Measurements from ENCODE around the gene NKAIN2.
"Not testable (repeated sequence)": the region's sequence is repeated elsewhere in the genome, so short reads cannot be mapped to it uniquely, and the experiment has no call there.

Gene NKAIN2

DNA sequence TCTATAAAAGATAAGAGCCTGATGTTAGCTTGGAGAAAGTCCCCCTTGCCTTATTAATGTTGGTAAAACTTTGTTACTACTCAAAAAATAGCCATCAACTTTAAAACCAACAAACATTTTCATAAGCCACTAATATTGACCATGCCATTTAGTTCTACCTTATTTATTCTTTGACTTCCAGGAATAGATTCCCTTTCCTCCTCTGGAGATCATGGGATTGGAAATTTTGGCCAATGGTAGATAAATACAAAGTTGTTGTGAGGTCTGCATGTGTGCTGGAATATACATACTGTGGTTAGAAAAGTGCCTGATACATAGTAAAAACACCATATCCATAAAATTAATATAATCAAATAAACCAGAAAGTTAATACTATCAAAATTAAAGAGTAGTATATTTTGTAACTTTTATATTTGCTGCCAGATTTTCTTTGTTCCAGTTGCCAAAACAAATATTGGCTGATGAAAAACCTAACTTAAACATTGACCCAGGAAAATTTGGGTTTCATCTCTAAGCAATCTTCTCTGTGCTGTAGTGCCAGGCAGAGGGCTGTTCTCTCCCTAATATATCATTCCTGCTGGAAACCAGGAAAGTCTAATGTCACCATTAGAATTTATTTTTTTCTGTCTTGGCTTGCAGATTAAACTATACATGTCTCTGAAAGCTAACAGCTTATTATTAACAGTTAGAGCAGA lies 169.1 kb downstream of the NKAIN2 start:
- DNase-seq = no peak

DNA sequence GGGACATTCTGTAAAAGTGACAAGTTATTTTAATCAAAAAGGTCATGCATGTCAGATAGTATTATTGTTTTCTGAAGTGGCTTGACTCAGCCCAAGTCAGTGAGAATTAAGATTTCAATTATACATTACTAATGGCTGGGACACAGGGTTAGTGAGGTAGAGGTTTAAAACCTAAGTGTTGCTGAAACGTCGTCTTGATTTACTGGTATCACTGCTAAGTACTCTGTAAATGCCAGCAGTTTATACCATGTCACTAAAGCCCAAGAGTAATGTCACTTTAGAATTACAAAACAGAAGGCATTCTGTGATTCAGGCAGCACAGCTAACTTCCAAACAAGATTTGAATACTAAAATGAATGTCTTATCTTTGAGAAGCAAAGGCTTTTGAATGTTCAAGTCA lies 176.6 kb downstream of the NKAIN2 start:
- DNase-seq = no peak

DNA sequence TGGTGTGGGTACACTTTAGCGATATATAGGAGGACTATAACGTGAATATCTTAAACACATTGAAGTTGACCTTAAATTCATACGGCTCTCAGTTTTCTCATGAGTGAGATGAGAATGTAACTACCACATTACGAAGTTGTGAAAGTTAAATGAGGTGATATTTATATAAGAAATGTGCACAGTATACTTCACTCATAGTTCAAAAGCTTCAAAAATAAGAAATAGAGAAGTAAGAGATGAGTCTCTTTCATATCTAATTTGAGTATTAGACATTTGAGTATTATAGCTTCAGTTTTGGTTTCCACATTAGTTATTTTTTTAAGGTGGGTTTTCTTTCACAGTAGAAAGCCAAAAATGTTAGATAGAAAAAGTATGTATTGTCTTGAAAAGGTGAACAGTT lies 183.3 kb downstream of the NKAIN2 start:
- no peak for DNase-seq

DNA sequence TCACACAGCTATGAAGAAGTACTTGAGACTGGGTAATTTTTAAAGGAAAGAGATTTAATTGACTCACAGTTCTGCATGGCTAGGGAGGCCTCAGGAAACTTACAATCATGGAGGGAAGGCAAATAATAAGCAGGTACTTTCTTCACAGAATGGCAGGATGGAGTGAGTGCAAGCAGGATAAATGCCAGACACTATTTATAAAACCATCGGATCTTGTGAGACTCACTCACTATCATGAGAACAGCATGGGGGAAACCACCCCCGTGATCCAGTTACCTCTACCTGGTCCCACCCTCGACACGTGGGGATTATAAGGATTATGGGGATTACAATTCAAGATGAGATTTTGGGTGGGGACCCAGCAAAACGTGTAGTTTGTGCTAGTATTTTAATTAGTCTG lies 186.3 kb downstream of the NKAIN2 start:
- not testable (repeated sequence) for DNase-seq

DNA sequence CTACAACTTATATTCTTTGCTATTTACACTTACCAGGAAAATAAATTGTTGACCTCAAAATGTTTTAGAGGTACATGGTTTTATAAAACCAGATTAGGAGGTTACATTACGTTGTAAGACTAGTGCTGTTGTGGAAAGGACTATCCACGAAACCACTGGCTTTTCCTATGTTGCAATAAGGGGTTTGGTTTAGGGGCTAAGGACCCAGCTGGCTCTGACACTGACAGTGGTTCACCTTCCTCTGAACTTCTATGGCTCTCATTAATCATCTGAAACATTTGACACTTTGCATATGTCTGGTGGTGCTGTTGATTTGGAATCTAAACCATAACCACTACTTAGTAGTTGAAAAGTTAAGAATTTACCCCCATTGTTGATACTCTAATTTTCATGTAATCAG lies 186.7 kb downstream of the NKAIN2 start:
- no peak for DNase-seq

DNA sequence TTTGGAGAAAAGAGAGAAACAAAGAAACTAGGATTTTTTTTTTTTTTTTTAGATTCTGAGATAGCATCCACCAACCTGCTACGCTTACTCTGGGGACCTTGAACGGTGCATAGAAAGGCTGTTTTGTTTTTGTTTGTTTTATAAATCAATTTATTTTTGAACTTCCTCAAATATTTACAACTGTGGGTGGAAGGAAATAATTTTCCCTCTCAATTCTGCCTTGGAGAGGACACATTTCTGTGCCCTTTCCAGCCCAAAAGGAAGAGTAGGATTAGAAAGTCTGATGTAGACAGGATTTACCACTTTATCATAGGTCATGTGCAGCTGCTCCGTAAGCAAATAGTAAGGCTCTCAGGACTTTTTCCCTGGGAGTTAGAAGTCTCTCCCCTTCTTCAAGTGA lies 190.5 kb downstream of the NKAIN2 start:
- no peak for DNase-seq

DNA sequence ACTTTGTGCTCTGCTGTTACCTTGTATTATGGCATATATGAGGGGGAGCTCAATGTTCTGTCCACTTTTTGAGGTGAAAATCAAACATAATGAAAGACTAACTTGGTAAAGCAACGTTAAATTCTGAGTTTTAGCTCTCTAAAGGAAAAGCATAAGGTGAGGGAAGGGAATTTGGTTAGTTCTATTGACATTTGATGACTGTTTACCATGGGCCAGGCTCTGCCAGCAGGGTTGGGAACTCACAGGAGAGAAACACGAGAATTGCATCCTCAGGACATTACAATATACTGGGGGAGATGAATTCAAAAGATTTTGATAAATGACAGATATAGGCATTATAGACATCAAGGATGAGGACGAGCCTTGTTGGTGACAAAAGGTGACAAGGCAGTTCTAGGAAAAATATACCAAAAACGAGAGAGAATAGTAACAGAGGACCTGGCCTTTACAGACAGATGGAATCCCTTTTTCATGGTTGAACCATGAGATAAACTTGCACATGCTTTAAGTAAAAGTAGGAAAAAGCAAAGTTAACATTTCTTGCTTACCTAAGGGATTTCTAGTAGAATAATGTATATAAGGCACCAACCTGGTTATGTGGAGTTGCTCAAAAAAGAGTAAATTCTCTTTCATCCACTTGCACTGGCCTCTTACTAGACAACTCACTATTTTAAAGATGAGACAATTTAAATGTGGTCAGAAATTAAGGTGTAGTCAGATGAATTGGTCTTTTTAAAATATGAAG lies 191.4 kb downstream of the NKAIN2 start:
- DNase-seq = peak in 1 of 2 experiments; percentile 33

DNA sequence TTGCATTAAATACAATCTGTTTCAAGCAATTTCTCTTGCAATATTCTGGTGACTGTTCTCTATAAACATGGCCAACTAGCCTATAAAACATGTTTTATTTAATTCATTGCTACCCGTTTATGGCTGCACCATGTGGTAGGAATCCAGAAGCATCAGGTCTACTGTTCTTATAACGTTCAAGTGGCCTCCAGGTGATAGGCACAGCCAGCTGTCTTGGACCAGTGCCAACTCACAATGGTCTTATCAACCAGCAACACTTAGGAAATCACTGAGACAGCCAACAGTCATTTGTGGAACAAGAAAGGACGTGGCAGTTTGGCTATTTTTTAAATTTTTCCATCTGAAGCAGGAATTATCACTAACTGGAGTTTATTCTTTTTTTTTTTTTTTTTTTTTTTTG lies 193.6 kb downstream of the NKAIN2 start:
- peak; percentile 68 to 75 for DNase-seq

DNA sequence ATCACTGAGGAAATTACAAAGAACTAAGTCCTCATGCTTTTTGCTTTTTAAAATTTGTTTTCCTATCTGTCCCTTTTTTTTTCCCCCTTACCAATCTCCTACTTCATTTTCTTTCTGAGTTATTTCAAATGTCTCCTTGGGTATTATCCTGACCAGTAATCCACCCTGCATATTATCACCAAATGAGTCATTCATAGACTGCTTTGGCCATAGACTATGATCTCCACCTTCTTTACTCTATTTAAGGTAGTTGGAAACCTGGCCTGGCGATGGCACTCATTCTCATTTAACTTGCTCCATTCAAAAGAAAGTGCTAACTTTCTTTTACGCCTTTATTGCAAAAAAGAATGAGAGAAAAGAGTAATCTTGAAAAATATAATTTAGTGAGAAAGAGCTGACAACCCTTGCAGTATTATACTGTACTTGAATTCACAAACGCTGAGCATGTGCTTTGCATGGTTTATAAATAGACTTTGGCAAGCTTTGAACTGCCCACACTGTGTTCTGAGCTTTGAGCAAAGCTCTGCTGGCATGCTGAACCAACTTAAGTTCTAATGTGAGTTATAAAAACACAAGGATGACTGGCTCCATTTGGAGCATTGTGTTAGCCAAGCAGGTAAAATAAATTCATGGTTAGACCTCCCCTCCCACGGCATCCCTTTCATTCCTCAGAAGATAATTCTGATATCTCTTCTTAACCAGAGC lies 198.9 kb downstream of the NKAIN2 start:
- no peak for DNase-seq

DNA sequence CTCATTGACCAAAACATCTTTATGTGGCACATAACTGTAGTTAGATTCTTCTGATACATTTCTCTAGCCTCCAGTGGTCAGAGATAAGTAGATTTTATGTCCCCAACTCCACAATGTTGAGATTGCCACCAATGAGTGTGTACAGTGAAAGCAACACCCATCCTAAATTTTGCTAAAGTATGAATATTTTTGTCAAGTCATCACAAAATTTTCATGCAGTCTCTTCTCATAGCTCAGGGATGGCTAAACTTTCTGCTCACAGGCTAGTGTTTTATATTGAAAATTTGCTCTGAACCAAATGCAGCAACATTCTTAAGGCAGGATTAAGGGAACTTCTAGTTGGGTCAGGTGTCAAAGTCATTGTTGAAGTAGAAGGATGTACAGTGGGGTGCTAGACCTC lies 203.6 kb downstream of the NKAIN2 start:
- DNase-seq = no peak

DNA sequence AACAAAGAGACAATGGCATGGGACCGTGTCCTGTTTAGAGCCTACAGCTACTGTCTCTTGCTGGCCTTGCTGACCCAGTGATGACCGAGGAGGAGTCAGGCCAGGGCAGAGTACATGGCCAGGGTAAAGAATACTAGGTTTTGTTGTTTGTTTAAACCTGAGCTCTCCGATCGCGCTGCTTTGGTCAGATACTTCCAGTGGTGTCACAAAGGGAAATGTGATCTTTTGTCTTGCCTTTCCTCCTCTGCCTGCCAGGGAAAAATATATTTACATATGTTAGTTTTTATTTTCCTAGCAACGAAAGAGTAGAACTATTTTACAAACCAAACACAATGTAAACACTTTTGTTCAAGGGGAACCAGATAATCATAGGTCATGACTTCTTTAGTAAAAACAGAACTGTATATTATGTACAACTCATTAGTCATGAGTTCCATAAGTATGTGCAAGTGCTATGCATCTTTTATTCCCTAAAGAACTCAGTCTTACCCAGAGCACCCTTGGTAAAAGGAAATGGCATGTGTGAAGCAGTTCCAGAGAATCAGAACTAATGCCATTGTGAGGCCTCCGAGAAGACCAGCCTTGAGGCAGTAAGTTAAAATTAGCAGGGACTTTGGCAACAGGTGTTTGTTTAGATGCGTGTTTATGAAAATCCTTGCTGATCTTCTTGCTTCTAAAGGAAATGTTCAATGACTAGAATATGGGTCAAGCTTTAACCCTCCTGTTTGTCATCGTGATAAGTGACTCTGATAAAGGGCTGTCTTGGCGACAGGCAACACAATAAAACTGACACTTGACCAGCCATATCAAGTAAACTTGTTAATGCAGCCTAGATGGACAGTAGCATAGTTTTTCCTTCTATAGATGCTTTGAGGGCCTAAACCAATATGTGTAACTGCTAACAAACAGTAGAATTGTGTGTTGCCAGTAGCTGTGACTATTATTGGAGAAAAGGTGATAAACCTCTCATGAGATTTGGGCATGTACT lies 204.6 kb downstream of the NKAIN2 start:
- peak in 1 of 2 experiments; percentile 35 for DNase-seq

DNA sequence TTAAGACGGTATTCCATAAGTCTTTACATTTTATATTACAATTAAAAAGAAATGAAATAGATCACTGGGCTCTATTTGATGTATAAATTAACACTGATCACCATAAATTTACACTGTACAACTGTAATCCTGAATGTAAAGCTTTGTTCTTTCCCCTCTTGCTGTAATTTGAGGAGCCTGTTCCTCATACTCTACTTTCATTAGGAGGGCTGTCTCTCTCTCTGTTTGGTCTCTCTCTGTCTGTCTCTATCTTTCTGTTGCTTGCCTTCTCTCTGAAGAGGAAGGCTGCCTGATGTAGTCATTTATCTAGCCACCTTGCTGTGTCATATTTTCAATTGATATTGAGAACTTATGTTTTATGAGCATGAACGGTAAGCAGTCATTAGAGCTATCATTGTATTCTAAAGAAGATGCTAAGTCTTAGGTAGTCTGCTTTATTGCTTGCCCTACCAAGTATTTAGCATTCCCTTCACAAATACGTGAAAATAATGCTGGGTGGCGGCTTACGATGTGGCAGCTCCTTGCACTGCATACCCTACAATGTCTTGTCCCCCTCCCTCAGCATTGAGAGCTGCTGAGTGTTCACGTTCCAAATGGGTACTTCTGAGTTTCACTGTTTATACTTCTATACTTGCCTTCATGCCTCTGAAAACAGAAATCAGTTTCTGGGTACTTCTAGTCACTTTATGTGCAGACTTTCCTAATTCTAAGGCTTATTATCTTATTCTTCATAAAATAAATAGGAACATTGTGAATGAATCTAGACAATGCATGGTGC lies 205.5 kb downstream of the NKAIN2 start:
- peak in 1 of 2 experiments; percentile 19 for DNase-seq

DNA sequence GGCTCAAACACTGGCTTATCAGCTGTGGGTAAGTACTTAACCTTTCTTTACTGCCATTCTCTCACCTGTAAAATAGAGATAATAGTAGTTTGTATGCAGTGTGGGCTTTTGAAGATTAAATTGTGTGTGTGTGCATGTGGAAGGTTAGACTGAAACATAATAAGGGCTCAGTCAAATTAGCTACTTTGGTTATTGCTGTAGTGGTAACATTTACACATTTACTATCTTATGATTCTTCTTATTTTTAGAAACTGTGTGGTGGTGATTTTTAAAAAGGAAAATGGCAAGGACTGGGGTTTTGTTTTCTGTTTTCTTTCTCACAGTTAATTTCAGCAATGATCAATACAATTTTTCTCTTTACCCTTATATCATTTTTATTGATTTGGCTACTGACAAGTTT lies 206.9 kb downstream of the NKAIN2 start:
- DNase-seq = no peak

DNA sequence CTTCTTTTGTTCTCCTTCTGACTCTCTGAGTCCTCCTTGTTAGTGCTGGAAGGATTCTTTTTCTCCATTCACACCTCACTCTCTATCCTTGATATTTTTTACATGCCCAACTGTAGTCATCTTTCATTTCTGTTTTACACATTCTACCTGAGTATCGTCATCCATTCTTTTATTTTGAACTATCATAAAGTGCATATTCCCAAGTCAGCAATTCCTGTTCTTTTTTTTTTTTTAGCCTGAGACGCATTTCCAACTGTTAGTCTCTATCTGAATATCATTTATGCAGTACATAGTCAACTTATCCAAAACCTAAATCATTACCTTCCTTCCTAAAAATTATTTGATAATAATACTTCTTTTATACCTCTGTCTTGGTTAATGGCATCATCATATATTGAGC lies 207.5 kb downstream of the NKAIN2 start:
- DNase-seq = no peak

DNA sequence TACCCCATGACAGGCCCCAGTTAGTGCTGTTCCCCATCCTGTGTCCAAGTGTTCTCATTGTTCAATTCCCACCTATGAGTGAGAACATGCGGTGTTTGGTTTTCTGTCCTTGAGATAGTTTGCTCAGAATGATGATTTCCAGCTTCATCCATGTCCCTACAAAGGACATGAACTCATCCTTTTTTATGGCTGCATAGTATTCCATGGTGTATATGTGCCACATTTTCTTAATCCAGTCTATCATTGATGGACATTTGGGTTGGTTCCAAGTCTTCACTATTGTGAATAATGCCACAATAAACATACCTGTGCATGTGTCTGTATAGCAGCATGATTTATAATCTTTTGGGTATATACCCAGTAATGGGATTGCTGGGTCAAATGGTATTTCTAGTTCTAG lies 218.4 kb downstream of the NKAIN2 start:
- DNase-seq = not testable (repeated sequence)

DNA sequence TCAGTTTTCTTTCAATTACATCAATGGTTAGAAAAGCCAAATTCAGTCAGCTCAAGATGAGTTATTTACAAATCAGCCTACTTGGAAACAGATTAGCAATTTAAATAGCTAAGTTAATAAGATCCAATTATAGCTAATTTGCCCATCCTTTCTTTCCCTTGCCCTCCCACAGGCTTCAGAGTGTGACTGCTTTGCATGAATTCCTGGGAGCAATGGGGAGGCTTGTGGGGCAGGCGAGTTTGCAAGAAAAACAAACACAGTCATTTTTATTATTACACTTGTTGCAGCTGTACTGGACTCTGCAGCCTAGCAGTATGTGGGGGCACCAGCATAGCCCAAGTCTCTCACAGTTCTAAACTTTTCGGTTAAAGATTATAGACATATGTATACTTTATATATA lies 219.0 kb downstream of the NKAIN2 start:
- DNase-seq = no peak

DNA sequence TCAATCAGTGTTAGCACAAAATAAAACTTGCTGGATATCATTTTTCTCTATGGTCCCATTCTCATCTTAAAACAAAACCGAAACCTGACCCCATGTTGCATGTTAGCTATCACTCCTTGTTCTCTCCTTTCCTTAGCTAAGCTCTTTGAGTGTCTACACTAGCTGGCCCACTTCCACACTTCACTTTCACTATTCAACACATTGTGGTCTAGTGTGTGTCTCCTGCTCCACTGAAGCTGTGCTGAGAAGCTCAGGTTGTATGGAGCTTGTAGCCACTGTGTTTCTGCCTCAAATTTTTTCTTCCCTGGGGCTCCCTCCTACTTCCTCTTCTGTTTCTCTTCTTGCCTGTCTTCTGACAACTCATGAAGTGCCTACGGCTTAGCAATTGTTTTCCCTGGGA lies 223.0 kb downstream of the NKAIN2 start:
- peak in 1 of 2 experiments; percentile 22 for DNase-seq

DNA sequence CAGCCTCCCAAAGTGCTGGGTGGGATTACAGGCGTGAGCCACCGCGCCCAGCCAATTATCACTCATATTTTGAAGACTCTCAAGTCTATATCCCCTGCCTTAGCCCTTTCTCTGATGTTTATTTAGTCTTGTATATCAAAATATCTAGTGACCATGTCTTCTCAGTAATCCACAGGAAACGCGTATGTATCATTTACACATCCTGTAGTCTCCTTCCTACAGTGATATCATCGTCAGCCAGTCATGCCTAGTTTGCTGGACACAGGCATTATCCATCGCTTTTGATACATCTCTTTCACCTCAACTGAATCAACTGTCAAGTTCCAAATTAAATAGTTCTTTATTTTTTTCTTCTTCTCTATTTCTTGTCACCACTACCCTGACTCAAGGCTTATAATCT lies 223.7 kb downstream of the NKAIN2 start:
- DNase-seq = no peak

DNA sequence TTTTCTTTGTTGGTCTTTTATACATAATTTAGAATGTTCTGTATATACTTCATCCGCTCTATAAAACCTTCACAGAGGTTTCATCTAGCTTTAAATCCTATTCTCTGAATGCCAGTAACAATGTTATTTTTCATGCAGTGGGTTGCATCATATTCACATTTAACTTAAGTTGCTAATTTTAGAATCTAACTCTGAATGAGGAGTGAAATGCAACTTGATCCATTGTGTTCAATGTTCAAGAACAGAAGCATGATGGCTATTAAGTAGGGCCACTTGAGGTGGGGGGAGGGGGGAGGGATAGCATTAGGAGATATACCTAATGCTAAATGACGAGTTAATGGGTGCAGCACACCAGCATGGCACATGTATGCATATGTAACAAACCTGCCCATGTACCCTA lies 224.5 kb downstream of the NKAIN2 start:
- DNase-seq = no peak

DNA sequence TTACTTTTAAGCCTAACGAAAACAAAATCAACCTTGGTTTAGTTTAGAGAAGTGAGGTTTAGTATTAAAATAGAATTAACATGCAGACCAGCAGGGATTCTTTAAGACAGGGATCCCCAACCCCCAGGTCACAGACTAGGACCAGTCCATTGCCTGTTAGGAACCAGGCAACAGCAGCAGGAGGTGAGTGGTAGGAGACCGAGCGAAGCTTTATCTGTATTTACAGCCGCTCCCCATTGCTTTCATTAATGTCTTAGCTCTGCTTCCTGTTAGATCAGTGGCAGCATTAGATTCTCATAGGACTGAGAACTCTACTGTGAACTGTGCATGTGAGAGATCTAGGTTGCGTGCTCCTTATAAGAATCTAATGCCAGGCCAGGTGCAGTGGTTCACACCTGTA lies 225.9 kb downstream of the NKAIN2 start:
- DNase-seq = no peak

DNA sequence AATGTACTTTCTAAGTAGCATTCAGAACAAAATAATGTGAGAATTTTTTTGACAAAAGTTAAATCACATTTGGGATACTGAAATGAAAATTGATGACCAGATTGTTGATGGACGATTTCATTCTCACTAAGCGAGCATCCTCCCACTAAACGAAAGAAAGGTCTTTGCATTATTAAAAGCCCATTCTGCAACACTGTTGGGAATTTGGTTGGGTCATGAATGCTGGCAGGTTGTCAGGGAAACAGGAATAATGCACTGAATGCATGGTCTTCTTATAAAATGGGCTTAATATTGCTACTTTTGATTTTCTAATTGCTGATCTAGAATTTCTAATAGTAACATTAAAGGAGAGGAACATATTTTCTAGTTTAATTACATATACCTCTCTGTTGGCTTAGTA lies 229.8 kb downstream of the NKAIN2 start:
- no peak for DNase-seq

DNA sequence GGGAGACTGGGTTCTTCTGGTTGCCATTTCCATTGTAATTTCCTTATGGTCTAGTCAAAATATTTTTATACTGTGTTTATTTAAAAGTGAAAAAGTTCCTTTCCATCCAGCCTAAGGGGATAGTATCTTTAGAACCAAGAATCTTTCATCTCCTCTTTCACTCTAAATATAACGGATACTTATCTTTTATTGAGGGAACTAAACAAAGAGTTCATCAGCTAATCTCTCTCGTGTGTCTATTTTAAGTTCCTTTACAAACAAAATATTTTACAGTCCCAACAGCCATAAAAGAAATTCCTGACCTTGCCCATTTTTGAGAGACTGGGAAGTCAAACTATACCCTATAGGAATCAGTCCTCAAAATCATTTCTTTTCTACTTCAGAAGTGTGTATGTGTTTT lies 232.7 kb downstream of the NKAIN2 start:
- DNase-seq = no peak
